ENCODE results near the gene MED12L. TPM values are rescaled to one million over a fixed set of nuclear protein-coding genes. Genes with fewer than 3 reads are reported as not detected.

MED12L gene
- total and polyA plus RNA-seq, 9 of the 15 experiments (the other 6 are each of a cell fraction or from before 2014, with no cell fraction given), result not detected

GRCh38 chr3:151084893-151085226, 604 bp upstream of the MED12L start:
- peaks cover 7 to 24% of the 10 kb centered on the region in 2 experiments; a peak in 4 of 5 replicates for H3K27me3 ChIP-seq (ENCODE audit: control insufficient read depth in 2 of 2, insufficient read depth in 2 of 2, low read length in 2 of 2)
- no peak overlapping the region for H3K4me3 ChIP-seq
- no peak overlapping the region for H3K9ac ChIP-seq (ENCODE audit: insufficient read depth in 1 of 2, low read depth in 2 of 2, low read length in 2 of 2)
- H3K9me3 ChIP-seq (replicated peaks; ENCODE audit: control insufficient read depth, insufficient read depth, low read depth, low read length), result no peaks in the 10 kb centered on the region
- in situ Hi-C loops (cut with MboI), result no loop called here
- H3K36me3 ChIP-seq (ENCODE audit: control insufficient read depth, insufficient read depth, low read length), result no peaks in the 10 kb centered on the region
- ChIA-PET POLR2A (interaction anchor here (1.0 kb wide), 1 partner anchor 8 kb away, joined by 4 read pairs; no protein-coding TSS in a partner anchor), CTCF (ENCODE audit: low intra/inter-chr PET ratio) (no interaction called here)
- H3K27ac ChIP-seq (ENCODE audit: extremely low read depth, low read depth, low read length), result no peak overlapping the region
- TF ChIP-seq THRA (IDR thresholded peaks at IDR 0.05), result no peak
- no peak for TF ChIP-seq TEAD4 (IDR thresholded peaks at IDR 0.05; ENCODE audit: low read length)
- no peak for TF ChIP-seq TEAD4 (CRISPR knock-in tag; IDR thresholded peaks at IDR 0.05; ENCODE audit: borderline replicate concordance)
- TF ChIP-seq RAD21 (CRISPR knock-in tag; conservative IDR thresholded peaks at IDR 0.05 in 1 of 2, IDR thresholded peaks at IDR 0.05 in 1 of 2), result no peak
- no peak for TF ChIP-seq MYNN (IDR thresholded peaks at IDR 0.05)
- TF ChIP-seq MYNN (CRISPR knock-in tag; IDR thresholded peaks at IDR 0.05), result no peak
- TF ChIP-seq POLR3A (IDR thresholded peaks at IDR 0.05; ENCODE audit: borderline replicate concordance, extremely low read depth, insufficient read depth, insufficient read length), result no peak
- TF ChIP-seq NUFIP1 (IDR thresholded peaks at IDR 0.05; ENCODE audit: partially characterized antibody), result no peak
- TF ChIP-seq ZNF277 (CRISPR knock-in tag; IDR thresholded peaks at IDR 0.05; ENCODE audit: borderline replicate concordance), result no peak
- no peak for TF ChIP-seq RFX5 (IDR thresholded peaks at IDR 0.05; ENCODE audit: low read depth, low read length)
- no peak for TF ChIP-seq ZNF586 (CRISPR knock-in tag; conservative IDR thresholded peaks at IDR 0.05)
- TF ChIP-seq CTBP1 (IDR thresholded peaks at IDR 0.05; ENCODE audit: borderline replicate concordance), result no peak
- no peak for TF ChIP-seq EP300 (IDR thresholded peaks at IDR 0.05; ENCODE audit: low read length)
- no peak for TF ChIP-seq HIVEP1 (CRISPR knock-in tag; IDR thresholded peaks at IDR 0.05)
- TF ChIP-seq NCOR1 (IDR thresholded peaks at IDR 0.05), result no peak
- TF ChIP-seq TEAD1 (CRISPR knock-in tag; IDR thresholded peaks at IDR 0.05), result no peak
- TF ChIP-seq ZNF12 (CRISPR knock-in tag; IDR thresholded peaks at IDR 0.05), result no peak
- no peak for TF ChIP-seq DNMT1 (IDR thresholded peaks at IDR 0.05)
- no peak for TF ChIP-seq SREBF1 (IDR thresholded peaks at IDR 0.05; ENCODE audit: borderline replicate concordance, low read depth, low read length)
- H3K4me2 ChIP-seq (ENCODE audit: insufficient read depth, low read length), result no peak overlapping the region
- no peak for ATAC-seq
- no peak overlapping the region for H2AFZ ChIP-seq (ENCODE audit: low read depth, low read length)
- 50% methylated on average over 14 of the region's 14 CpGs for WGBS (ENCODE audit: insufficient coverage, low coverage, missing lambda C conversion rate)
- peaks cover 0 to 20% of the 10 kb centered on the region in 2 experiments; a peak in 2 of 5 replicates for H3K4me1 ChIP-seq (replicated peaks in 1 of 2; ENCODE audit: control insufficient read depth in 2 of 2, insufficient read depth in 2 of 2, low read length in 2 of 2)
- FAIRE-seq, result no peak
- no peak for DNase-seq (ENCODE audit: extremely low read depth in 1 of 4, low spot score in 3 of 4)
- no peaks in the 10 kb centered on the region for H3K9me1 ChIP-seq (ENCODE audit: control insufficient read depth, insufficient read depth, low read length)
- H4K20me1 ChIP-seq (replicated peaks; ENCODE audit: control insufficient read depth, insufficient read depth, low read length), result no peaks in the 10 kb centered on the region
- intact Hi-C loops (cut with micrococcal nuclease), result no loop called here
- no peaks in the 10 kb centered on the region for H3K79me2 ChIP-seq (ENCODE audit: control insufficient read depth, insufficient read depth, low read length)
- no TSS peak for BruUV-seq (replicated peaks)

All from K562 (cell line).